GM12872 (cell line): ENCODE data around the gene NPAS3.

ENCODE experiments used
- CTCF ChIP-seq: IDR thresholded peaks from 3 replicates; pipeline ENCODE4 v1.5.1; 2011; ENCODE audit warnings: low read depth, mild to moderate bottlenecking, low read length, moderate library complexity; ENCODE audit not compliant: insufficient read depth

Gene NPAS3

GRCh38 chr14:33560718-33561431, 622.2 kb downstream of the NPAS3 start:
- TF ChIP-seq CTCF: no peak

GRCh38 chr14:33561488-33562175, 623.0 kb downstream of the NPAS3 start:
- no peak for TF ChIP-seq CTCF

- no peak for TF ChIP-seq CTCF
Observed at GRCh38 chr14:33563191-33563900, 624.7 kb downstream of the NPAS3 start.

GRCh38 chr14:33563901-33564197, 625.2 kb downstream of the NPAS3 start:
- TF ChIP-seq CTCF: no peak

- TF ChIP-seq CTCF: no peak
Observed at GRCh38 chr14:33564774-33565630, 626.3 kb downstream of the NPAS3 start.

GRCh38 chr14:33566082-33566481, 627.4 kb downstream of the NPAS3 start:
- no peak for TF ChIP-seq CTCF
